ENCODE results near the gene NAA20. TPM values are rescaled to one million over a fixed set of nuclear protein-coding genes. Genes with fewer than 3 reads are reported as not detected.

NAA20 gene
- total and polyA plus RNA-seq, 2 of the 13 experiments (the other 11 are each of a cell fraction or from before 2014, with no cell fraction given) = 81.9 to 82.8 TPM

DNA sequence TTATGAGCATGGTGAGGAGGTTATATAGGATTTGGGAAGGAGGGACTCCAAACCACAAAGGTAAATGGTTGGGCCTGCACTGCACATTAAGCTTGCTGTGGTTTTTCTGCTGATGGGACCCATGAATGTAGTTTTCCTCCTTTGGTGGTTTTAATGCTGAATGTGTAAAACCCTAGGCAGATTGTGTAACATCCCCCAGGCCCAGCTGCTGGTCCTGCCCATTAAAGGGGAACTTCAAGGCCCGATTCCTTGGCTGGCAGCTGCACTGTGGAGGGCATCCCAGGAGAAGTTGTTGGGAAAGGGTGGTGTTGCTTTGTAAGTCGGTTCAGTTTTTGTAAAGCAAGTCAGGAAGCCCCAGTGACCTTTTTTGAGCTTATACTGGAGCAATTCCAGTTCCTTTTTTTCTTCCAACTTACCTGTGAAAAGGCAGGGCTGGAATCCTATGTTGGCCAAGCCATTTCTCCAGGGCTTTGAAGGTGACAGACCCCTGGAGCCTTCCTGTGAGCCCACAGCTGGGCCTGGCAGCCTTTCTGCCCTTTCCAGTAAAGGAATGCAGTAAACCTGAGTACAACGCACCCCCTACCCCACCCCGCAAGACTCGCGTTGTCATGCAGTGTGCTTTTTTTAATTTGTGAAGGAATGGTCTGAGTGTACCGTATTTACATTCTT is 43.1 kb upstream of the NAA20 start:
- no peaks in the 10 kb centered on the region for H3K36me3 ChIP-seq (replicated peaks in 1 of 2; ENCODE audit: control insufficient read depth in 1 of 2, insufficient read depth in 2 of 2, low read length in 2 of 2)
- no peaks in the 10 kb centered on the region for H3K27me3 ChIP-seq (ENCODE audit: control insufficient read depth in 1 of 2, insufficient read depth in 2 of 2, low read length in 2 of 2)
- H4K20me1 ChIP-seq (ENCODE audit: insufficient read depth, low read length) = no peaks in the 10 kb centered on the region
- H3K9ac ChIP-seq (ENCODE audit: insufficient read depth, low read depth, low read length) = no peak overlapping the region
- ATAC-seq (no peak), DNase-seq (ENCODE audit: low spot score) (no peak), FAIRE-seq (no peak)
- no TSS peak for BruUV-seq (replicated peaks)
- H3K4me2 ChIP-seq (ENCODE audit: low read depth, low read length) = no peak overlapping the region
- in situ Hi-C loops (cut with HindIII; ENCODE audit: extremely low pct_ligation_motif_present, low pct_unique_long_range_greater_than_20kb) (no loop called here), intact Hi-C loops (cut with micrococcal nuclease; ENCODE audit: unreplicated experiment) (no loop called here)
- H3K27ac ChIP-seq (ENCODE audit: extremely low read length, insufficient read depth, low read length) = no peak overlapping the region
- ChIA-PET CTCF (ENCODE audit: low intra/inter-chr PET ratio, low total read pairs) (no interaction called here), POLR2A (interaction anchor here (1.1 kb wide), 1 partner anchor 8 kb away, joined by 3 read pairs; no protein-coding TSS in a partner anchor)
- no peak overlapping the region for H3K4me3 ChIP-seq (replicated peaks in 1 of 3; ENCODE audit: insufficient read depth in 1 of 3, low read depth in 2 of 3, low read length in 3 of 3)
- WGBS (ENCODE audit: low lambda C conversion rate) = 80% methylated on average over 7 of the region's 7 CpGs
- no peaks in the 10 kb centered on the region for H3K9me3 ChIP-seq (ENCODE audit: low read length)
- no peak for TF ChIP-seq MED1 (CRISPR knock-in tag; IDR thresholded peaks at IDR 0.05)
- TF ChIP-seq MAFK (conservative IDR thresholded peaks at IDR 0.05 in 1 of 2, IDR thresholded peaks at IDR 0.05 in 1 of 2; ENCODE audit: low read length in 2 of 2) = peak; percentile 32 to 41; a peak in 2 of 4 replicates
- TF ChIP-seq, protein P1, sequence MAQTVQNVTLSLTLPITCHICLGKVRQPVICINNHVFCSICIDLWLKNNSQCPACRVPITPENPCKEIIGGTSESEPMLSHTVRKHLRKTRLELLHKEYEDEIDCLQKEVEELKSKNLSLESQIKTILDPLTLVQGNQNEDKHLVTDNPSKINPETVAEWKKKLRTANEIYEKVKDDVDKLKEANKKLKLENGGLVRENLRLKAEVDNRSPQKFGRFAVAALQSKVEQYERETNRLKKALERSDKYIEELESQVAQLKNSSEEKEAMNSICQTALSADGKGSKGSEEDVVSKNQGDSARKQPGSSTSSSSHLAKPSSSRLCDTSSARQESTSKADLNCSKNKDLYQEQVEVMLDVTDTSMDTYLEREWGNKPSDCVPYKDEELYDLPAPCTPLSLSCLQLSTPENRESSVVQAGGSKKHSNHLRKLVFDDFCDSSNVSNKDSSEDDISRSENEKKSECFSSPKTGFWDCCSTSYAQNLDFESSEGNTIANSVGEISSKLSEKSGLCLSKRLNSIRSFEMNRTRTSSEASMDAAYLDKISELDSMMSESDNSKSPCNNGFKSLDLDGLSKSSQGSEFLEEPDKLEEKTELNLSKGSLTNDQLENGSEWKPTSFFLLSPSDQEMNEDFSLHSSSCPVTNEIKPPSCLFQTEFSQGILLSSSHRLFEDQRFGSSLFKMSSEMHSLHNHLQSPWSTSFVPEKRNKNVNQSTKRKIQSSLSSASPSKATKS (CRISPR knock-in tag; IDR thresholded peaks at IDR 0.05) = no peak
- peak; percentile 20; the same call in 1 of the 2 replicates for TF ChIP-seq MAFF (IDR thresholded peaks at IDR 0.05; ENCODE audit: low read depth, low read length)
- no peak for TF ChIP-seq FOXJ3 (CRISPR knock-in tag; IDR thresholded peaks at IDR 0.05; ENCODE audit: borderline replicate concordance)
- TF ChIP-seq CEBPB (IDR thresholded peaks at IDR 0.05; ENCODE audit: borderline replicate concordance, low read depth, low read length) = peak; percentile 68
- TF ChIP-seq XRCC5 (optimal IDR thresholded peaks at IDR 0.05; ENCODE audit: low read length) = no peak
- no peak for TF ChIP-seq ZNF768 (CRISPR knock-in tag; IDR thresholded peaks at IDR 0.05)
- H3K4me1 ChIP-seq (ENCODE audit: insufficient read depth, low read length) = peaks cover 34% of the 10 kb centered on the region
- no peak overlapping the region for H2AFZ ChIP-seq (ENCODE audit: low read length)
- H3K79me2 ChIP-seq (ENCODE audit: insufficient read depth, low read length) = no peaks in the 10 kb centered on the region
